ENCODE measurements around the gene LRPAP1. TPM values are rescaled to one million over a fixed set of nuclear protein-coding genes. Genes with fewer than 3 reads are reported as not detected.

LRPAP1 gene
- total and polyA plus RNA-seq, 2 experiments from 2014 or later = 63.0 to 82.5 TPM

DNA sequence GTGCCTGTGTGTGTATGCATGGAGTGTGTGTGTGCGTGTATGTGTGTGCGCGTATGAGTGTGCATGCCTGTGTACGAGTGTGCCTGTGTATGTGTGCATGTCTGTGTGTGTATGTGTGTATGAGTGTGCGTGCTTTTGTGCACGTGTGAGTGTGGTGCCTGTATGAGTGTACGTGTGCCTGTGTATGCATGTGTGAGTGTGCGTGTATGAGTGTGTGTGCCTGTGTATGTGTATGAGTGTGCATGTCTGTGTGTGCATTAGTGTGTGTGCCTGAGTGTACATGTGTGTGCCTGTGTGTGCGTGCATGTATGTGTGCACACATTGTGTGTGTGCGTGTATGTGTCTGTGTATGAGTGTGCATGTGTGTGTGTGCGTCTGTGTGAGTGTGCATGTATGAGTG is 63.4 kb downstream of the LRPAP1 start:
- DNase-seq (ENCODE audit: low spot score) (no peak), ATAC-seq (no peak)
- no peak for TF ChIP-seq EZH2 (IDR thresholded peaks at IDR 0.05; ENCODE audit: low read depth, unreplicated experiment)
- TF ChIP-seq JUNB (IDR thresholded peaks at IDR 0.05; ENCODE audit: unreplicated experiment) = no peak
- no peak for TF ChIP-seq CREB1 (CRISPR knock-in tag; IDR thresholded peaks at IDR 0.05; ENCODE audit: low read depth)
- TF ChIP-seq NANOG (IDR thresholded peaks at IDR 0.05; ENCODE audit: borderline replicate concordance) = no peak
- TF ChIP-seq, protein P1, sequence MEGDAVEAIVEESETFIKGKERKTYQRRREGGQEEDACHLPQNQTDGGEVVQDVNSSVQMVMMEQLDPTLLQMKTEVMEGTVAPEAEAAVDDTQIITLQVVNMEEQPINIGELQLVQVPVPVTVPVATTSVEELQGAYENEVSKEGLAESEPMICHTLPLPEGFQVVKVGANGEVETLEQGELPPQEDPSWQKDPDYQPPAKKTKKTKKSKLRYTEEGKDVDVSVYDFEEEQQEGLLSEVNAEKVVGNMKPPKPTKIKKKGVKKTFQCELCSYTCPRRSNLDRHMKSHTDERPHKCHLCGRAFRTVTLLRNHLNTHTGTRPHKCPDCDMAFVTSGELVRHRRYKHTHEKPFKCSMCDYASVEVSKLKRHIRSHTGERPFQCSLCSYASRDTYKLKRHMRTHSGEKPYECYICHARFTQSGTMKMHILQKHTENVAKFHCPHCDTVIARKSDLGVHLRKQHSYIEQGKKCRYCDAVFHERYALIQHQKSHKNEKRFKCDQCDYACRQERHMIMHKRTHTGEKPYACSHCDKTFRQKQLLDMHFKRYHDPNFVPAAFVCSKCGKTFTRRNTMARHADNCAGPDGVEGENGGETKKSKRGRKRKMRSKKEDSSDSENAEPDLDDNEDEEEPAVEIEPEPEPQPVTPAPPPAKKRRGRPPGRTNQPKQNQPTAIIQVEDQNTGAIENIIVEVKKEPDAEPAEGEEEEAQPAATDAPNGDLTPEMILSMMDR (conservative IDR thresholded peaks at IDR 0.05; ENCODE audit: low read depth in 2 of 2) = no peak
- no peak for TF ChIP-seq STAT1 (IDR thresholded peaks at IDR 0.05; ENCODE audit: unreplicated experiment)
- TF ChIP-seq, protein P2, sequence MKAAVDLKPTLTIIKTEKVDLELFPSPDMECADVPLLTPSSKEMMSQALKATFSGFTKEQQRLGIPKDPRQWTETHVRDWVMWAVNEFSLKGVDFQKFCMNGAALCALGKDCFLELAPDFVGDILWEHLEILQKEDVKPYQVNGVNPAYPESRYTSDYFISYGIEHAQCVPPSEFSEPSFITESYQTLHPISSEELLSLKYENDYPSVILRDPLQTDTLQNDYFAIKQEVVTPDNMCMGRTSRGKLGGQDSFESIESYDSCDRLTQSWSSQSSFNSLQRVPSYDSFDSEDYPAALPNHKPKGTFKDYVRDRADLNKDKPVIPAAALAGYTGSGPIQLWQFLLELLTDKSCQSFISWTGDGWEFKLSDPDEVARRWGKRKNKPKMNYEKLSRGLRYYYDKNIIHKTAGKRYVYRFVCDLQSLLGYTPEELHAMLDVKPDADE (IDR thresholded peaks at IDR 0.05) = no peak
- no peak for TF ChIP-seq POLR2AphosphoS5 (IDR thresholded peaks at IDR 0.05; ENCODE audit: low read depth)
- TF ChIP-seq, protein P3, sequence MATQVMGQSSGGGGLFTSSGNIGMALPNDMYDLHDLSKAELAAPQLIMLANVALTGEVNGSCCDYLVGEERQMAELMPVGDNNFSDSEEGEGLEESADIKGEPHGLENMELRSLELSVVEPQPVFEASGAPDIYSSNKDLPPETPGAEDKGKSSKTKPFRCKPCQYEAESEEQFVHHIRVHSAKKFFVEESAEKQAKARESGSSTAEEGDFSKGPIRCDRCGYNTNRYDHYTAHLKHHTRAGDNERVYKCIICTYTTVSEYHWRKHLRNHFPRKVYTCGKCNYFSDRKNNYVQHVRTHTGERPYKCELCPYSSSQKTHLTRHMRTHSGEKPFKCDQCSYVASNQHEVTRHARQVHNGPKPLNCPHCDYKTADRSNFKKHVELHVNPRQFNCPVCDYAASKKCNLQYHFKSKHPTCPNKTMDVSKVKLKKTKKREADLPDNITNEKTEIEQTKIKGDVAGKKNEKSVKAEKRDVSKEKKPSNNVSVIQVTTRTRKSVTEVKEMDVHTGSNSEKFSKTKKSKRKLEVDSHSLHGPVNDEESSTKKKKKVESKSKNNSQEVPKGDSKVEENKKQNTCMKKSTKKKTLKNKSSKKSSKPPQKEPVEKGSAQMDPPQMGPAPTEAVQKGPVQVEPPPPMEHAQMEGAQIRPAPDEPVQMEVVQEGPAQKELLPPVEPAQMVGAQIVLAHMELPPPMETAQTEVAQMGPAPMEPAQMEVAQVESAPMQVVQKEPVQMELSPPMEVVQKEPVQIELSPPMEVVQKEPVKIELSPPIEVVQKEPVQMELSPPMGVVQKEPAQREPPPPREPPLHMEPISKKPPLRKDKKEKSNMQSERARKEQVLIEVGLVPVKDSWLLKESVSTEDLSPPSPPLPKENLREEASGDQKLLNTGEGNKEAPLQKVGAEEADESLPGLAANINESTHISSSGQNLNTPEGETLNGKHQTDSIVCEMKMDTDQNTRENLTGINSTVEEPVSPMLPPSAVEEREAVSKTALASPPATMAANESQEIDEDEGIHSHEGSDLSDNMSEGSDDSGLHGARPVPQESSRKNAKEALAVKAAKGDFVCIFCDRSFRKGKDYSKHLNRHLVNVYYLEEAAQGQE (IDR thresholded peaks at IDR 0.05; ENCODE audit: unreplicated experiment) = no peak
- TF ChIP-seq, protein P4, sequence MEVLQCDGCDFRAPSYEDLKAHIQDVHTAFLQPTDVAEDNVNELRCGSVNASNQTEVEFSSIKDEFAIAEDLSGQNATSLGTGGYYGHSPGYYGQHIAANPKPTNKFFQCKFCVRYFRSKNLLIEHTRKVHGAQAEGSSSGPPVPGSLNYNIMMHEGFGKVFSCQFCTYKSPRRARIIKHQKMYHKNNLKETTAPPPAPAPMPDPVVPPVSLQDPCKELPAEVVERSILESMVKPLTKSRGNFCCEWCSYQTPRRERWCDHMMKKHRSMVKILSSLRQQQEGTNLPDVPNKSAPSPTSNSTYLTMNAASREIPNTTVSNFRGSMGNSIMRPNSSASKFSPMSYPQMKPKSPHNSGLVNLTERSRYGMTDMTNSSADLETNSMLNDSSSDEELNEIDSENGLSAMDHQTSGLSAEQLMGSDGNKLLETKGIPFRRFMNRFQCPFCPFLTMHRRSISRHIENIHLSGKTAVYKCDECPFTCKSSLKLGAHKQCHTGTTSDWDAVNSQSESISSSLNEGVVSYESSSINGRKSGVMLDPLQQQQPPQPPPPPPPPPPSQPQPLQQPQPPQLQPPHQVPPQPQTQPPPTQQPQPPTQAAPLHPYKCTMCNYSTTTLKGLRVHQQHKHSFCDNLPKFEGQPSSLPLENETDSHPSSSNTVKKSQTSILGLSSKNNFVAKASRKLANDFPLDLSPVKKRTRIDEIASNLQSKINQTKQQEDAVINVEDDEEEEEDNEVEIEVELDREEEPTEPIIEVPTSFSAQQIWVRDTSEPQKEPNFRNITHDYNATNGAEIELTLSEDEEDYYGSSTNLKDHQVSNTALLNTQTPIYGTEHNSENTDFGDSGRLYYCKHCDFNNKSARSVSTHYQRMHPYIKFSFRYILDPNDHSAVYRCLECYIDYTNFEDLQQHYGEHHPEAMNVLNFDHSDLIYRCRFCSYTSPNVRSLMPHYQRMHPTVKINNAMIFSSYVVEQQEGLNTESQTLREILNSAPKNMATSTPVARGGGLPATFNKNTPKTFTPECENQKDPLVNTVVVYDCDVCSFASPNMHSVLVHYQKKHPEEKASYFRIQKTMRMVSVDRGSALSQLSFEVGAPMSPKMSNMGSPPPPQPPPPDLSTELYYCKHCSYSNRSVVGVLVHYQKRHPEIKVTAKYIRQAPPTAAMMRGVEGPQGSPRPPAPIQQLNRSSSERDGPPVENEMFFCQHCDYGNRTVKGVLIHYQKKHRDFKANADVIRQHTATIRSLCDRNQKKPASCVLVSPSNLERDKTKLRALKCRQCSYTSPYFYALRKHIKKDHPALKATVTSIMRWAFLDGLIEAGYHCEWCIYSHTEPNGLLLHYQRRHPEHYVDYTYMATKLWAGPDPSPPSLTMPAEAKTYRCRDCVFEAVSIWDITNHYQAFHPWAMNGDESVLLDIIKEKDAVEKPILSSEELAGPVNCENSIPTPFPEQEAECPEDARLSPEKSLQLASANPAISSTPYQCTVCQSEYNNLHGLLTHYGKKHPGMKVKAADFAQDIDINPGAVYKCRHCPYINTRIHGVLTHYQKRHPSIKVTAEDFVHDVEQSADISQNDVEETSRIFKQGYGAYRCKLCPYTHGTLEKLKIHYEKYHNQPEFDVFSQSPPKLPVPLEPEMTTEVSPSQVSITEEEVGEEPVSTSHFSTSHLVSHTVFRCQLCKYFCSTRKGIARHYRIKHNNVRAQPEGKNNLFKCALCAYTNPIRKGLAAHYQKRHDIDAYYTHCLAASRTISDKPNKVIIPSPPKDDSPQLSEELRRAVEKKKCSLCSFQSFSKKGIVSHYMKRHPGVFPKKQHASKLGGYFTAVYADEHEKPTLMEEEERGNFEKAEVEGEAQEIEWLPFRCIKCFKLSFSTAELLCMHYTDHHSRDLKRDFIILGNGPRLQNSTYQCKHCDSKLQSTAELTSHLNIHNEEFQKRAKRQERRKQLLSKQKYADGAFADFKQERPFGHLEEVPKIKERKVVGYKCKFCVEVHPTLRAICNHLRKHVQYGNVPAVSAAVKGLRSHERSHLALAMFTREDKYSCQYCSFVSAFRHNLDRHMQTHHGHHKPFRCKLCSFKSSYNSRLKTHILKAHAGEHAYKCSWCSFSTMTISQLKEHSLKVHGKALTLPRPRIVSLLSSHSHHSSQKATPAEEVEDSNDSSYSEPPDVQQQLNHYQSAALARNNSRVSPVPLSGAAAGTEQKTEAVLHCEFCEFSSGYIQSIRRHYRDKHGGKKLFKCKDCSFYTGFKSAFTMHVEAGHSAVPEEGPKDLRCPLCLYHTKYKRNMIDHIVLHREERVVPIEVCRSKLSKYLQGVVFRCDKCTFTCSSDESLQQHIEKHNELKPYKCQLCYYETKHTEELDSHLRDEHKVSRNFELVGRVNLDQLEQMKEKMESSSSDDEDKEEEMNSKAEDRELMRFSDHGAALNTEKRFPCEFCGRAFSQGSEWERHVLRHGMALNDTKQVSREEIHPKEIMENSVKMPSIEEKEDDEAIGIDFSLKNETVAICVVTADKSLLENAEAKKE (CRISPR knock-in tag; IDR thresholded peaks at IDR 0.05) = no peak
- Histone ChIP-seq H3K79me2 (replicated peaks; ENCODE audit: insufficient read depth) (no peaks in the 10 kb centered on the region), H3F3A (replicated peaks; ENCODE audit: low read depth) (no peaks in the 10 kb centered on the region), H3K9me2 (ENCODE audit: insufficient read depth) (no peaks in the 10 kb centered on the region), H3K27me3 (ENCODE audit: insufficient read depth) (peaks cover 6% of the 10 kb centered on the region; the same call in 1 of the 2 replicates), H3K4me2 (no peak overlapping the region), H4K20me1 (replicated peaks; ENCODE audit: insufficient read depth) (no peaks in the 10 kb centered on the region), H3K27ac (ENCODE audit: low read depth) (no peak overlapping the region), H3K4me1 (ENCODE audit: insufficient read depth) (no peaks in the 10 kb centered on the region), H2AFZ (no peak overlapping the region), H3K36me3 (ENCODE audit: insufficient read depth) (no peaks in the 10 kb centered on the region), H3K4me3 (no peak overlapping the region)
- H3K27ac Mint-ChIP-seq = no peak overlapping the region
- no peaks in the 10 kb centered on the region; the same call in 2 of the 3 replicates for H3K9me3 Mint-ChIP-seq
- H3K4me3 Mint-ChIP-seq = no peak overlapping the region
- H3K4me1 Mint-ChIP-seq = peaks cover 3% of the 10 kb centered on the region; the same call in 1 of the 3 replicates
- no peaks in the 10 kb centered on the region for H3K36me3 Mint-ChIP-seq (ENCODE audit: low read depth)
- H3K27me3 Mint-ChIP-seq (ENCODE audit: insufficient read depth, low read depth, poor library complexity) = peaks cover 36% of the 10 kb centered on the region
